GM10266 (cell line): ENCODE data around the gene P3H3.

ENCODE experiments used
- DNase-seq: peaks from one replicate; pipeline ENCODE4 v3.0.0; 2012; ENCODE audit errors: extremely low spot score
- TF ChIP-seq, protein P1 (sequence below): IDR thresholded peaks from 2 replicates; pipeline ENCODE4 v1.5.1; 2012; ENCODE audit warnings: mild to moderate bottlenecking, low read depth; ENCODE audit not compliant: control insufficient read depth, insufficient read depth; ENCODE audit errors: missing control alignments

P3H3 gene

GRCh38 chr12:6817662-6818157 lies 10.5 kb upstream of the P3H3 start:
- DNase-seq, result no peak
- TF ChIP-seq, protein P1, sequence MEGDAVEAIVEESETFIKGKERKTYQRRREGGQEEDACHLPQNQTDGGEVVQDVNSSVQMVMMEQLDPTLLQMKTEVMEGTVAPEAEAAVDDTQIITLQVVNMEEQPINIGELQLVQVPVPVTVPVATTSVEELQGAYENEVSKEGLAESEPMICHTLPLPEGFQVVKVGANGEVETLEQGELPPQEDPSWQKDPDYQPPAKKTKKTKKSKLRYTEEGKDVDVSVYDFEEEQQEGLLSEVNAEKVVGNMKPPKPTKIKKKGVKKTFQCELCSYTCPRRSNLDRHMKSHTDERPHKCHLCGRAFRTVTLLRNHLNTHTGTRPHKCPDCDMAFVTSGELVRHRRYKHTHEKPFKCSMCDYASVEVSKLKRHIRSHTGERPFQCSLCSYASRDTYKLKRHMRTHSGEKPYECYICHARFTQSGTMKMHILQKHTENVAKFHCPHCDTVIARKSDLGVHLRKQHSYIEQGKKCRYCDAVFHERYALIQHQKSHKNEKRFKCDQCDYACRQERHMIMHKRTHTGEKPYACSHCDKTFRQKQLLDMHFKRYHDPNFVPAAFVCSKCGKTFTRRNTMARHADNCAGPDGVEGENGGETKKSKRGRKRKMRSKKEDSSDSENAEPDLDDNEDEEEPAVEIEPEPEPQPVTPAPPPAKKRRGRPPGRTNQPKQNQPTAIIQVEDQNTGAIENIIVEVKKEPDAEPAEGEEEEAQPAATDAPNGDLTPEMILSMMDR, result no peak

DNA sequence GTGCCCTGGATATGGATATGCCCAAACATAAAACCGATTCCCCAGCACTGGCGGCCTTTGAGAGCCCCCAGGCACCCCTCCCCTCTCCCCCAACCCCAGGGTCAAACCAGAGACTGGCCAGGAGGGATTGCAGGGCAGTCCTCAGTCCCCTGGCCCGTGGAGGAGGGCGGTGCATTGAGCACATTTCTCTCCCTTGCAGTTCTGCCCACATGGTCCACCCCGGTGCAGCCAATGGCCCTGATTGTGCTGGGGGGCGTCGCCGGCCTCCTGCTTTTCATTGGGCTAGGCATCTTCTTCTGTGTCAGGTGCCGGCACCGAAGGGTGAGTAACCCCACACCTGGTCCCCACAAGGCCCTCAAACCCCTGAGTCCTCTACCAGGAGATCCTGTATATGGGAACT lies 10.0 kb upstream of the P3H3 start:
- TF ChIP-seq, protein P1, result no peak
- DNase-seq, result no peak

DNA sequence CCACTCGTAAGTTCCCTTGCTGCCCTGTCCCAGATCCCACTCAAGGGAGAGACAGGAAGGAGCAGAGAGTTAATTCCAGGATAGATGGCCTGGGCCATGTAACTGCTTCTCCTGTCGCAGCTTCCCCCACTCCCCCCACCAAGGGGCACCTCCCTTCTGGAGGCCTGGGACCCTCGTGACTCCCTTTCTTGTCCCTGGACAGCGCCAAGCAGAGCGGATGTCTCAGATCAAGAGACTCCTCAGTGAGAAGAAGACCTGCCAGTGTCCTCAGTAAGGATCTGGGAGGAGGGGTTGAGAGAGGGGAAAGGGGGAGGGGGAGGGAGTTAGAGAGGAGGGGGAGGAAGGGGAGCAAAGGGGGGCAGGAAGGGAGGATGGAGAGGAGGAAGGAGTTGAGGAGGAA lies 9.6 kb upstream of the P3H3 start:
- DNase-seq, result no peak
- TF ChIP-seq, protein P1, result no peak

DNA sequence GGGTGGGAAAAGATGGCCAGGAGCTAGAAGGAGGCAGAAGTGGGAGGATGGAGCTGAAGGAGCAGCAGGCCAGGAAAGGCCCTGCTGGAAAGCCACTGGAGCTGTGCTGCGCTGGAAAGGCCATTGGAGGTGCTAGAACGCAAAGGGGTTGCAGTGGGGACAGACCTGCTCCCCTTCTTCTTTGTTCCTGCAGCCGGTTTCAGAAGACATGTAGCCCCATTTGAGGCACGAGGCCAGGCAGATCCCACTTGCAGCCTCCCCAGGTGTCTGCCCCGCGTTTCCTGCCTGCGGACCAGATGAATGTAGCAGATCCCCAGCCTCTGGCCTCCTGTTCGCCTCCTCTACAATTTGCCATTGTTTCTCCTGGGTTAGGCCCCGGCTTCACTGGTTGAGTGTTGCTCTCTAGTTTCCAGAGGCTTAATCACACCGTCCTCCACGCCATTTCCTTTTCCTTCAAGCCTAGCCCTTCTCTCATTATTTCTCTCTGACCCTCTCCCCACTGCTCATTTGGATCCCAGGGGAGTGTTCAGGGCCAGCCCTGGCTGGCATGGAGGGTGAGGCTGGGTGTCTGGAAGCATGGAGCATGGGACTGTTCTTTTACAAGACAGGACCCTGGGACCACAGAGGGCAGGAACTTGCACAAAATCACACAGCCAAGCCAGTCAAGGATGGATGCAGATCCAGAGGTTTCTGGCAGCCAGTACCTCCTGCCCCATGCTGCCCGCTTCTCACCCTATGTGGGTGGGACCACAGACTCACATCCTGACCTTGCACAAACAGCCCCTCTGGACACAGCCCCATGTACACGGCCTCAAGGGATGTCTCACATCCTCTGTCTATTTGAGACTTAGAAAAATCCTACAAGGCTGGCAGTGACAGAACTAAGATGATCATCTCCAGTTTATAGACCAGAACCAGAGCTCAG lies 8.8 kb upstream of the P3H3 start:
- TF ChIP-seq, protein P1, result no peak
- DNase-seq, result no peak

- no peak for DNase-seq
- TF ChIP-seq, protein P1, result no peak
These were observed 8.0 kb upstream of the P3H3 start for GRCh38 chr12:6820166-6820565.

- TF ChIP-seq, protein P1, result no peak
- DNase-seq, result no peak
These were observed 6.4 kb upstream of the P3H3 start, which contains the start of gene GPR162 for GRCh38 chr12:6821591-6822425. TSS of gene GPR162 (plus strand) at chr12:6821821. CDS start at chr12:6823899, 2,078 bp downstream.
